CD4-positive, alpha-beta T cell treated with Interleukin-1 beta for 1 hour (primary cell): ENCODE measurements around the gene HHAT.
"Not testable (repeated sequence)": the region's sequence is repeated elsewhere in the genome, so short reads cannot be mapped to it uniquely, and the experiment has no call there.

Experiments
- DNase-seq, 2 donors: peaks; one replicate each; pipeline ENCODE4 v3.0.0-alpha.2; 2020 to 2022

HHAT gene

DNA sequence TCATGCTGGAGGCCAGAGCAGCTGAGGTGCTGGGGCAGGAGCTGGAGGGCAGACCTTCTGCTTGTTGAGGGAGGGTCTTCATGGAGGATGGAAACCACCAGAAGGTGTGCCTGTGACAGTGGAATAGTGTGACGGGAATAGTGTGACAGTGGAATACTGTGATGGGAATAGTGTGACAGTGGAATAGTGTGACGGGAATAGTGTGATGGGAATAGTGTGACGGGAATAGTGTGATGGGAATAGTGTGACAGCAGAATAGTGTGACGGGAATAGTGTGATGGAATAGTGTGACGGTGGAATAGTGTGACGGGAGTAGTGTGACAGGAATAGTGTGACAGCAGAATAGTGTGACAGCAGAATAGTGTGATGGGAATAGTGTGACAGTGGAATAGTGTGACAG is 325.1 kb downstream of the HHAT start:
- no peak for DNase-seq

DNA sequence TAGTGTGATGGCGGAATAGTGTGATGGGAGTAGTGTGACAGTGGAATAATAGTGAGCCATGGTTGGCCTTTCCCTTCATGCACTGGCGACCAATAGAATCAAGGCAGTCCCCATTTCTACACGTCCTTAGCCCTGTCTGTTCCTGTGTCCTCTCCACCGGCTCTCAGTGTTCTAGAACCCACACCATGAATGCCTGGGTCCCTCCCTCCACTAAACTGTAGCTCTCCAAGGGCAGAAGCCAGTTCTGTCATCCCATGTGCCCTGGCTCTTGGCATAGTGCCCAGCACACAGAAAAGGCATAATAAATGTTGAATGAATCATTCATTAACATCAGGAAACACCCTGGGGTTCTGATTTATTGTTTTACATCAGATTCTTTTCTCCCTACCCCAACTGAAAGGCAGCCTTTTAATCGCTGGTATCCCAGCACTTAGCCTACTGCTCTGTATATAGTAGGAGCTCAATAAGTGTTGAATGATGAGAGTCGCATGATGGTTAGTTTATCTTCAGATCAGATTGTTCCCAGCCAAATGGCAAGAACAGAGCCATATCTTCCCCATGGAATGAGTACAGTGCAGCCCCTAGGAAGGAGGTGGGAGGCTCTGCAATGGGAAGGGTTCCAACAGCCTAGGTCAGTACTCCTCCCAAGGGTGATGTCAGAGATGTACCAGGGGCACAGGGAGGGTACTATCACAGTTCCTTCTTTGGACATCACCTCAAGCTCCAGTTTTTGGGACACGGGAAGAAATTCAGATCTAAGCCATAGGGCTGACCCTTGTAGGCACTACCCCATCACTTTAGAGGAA is 325.7 kb downstream of the HHAT start:
- no peak for DNase-seq

DNA sequence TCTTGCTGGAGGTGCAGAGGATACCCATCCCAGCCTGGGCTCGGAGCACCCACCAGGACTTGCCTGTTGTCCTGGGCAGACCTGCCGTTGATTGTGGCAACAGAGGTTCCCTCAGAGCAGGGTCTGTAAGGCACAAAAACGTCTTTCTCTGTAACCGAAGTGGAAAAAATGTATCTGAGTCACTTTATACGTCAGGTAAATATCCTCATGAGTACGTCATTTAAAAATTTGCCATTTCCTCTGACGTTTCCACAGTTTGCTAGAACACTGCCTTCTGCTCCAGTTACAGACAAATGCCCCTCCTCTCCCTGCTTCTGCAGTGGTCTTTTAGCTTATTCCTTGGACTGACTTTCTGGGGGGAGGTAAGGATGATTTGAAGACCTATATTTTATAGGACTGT is 326.8 kb downstream of the HHAT start:
- no peak for DNase-seq

DNA sequence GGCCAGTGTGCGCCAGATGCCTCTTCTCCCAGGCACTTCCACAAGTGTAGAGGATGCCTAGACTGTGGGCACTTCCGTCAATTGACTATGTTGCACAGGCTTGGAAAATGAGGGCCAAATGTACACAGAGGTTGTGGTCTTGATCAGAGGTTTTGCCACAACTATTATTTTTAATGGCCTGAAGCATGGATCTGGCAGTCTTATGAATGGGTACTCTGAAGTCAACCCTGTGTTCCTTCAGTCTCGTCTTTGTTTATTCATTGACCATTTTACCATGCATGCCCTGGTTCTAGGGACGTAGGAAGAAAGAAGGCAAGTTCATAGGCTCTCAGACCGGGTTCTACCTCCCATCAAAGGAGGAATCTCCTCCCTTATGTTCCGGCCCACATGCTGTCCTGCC is 329.1 kb downstream of the HHAT start:
- no peak for DNase-seq

DNA sequence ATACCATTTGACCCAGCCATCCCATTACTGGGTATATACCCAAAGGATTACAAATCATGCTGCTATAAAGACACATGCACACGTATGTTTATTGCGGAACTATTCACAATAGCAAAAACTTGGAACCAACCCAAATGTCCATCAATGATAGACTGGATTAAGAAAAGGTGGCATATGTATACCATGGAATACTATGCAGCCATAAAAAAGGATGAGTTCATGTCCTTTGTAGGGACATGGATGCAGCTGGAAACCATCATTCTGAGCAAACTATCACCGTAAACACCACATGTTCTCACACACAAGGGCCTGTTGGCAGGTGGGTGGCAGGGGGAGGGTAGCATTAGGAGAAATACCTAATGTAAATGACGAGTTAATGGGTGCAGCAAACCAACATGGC is 332.8 kb downstream of the HHAT start:
- DNase-seq: not testable (repeated sequence)

DNA sequence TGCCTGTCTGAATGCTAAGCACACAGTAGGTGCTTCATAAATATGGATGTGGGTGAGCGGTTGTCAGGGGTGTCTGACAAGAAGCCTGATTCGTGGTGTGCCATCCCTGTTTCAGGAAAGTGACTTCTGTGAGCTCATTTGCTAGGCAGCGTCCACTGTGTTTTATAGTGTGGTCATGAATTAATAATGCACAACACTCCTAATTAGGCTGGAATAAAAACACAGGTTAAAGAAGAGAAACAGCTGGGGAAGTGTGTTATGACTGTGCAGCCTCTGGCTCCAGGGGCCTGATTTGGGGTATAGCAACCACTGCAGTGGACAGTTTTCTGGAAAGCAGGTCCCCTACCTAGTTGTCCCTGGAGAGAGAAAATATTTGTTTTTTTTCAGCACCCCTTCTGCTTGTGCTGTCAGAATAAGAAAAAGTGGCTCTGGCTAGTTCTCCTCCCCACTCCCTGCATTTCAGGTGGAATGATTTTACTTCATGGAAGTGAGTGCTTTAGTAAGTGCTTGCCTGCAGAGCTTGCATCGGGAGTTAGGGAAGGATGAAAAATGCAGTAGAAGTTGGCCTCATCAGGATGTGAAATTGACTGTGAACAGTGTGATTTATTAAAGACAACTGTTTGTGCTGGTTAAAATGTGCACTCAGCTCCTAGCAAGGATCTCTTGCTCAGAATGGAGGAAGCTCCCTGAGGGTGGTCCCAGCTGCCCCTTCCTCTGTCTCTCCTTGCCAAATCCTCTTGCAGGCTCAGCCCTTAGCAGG is 333.8 kb downstream of the HHAT start:
- no peak for DNase-seq

DNA sequence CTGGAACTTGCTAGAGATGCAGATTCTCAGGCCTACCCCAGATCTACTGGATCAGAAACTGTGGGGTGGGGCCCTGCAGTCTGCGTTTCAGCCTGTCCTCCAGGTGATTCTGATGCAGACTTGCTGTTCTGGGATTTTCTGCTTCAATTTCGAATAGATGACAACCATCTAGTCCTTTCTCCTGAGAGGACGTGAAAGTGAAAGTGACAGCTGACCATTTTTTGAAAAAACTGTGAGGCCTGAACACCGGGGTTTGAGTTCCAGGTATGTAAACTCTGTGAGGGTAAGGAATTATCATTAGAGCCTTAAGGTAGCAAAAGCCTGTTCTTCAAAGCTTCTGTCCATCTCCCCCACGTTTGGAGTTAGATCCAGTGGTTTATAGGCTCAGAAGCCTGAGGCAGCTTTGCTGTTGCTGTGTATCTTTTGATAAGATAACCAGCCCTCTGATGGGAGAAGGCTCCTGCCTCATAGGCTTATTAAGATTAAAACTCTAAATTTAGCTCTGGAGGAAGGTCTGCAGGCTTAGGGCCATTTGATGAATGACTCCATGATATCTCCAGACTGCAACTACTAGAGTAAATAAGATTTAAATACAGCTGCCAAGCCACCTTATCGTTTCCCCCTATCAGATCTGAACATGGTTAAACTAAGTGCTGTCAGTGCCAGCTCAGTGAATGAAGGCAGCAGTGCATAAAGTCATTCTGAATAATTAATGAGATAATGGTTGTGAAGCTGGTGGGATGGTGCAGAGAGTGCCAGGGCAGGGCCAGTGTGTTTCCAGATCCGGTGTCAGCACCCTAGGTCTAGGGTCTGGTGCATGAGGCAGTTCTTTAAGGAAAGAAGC is 335.2 kb downstream of the HHAT start:
- no peak for DNase-seq

DNA sequence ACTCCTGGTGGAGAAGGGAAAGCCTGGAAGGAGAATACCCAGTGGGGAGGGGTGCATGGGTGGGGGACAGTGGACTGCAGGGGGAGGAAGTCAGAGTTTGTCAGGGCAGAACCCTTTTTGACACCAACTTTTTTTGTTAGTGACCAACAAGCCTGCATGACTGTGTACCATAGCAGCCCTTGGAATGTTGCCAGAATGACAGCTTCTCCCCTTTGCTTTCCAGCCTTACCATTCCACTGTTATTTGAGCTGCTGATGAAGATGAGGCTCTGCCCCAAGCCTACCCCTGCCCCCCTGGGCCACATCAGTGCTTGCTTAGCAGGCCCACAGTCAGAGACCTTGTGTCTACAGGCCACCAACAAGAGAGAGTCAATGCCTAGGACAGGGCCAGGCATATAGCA is 341.2 kb downstream of the HHAT start:
- DNase-seq: no peak

DNA sequence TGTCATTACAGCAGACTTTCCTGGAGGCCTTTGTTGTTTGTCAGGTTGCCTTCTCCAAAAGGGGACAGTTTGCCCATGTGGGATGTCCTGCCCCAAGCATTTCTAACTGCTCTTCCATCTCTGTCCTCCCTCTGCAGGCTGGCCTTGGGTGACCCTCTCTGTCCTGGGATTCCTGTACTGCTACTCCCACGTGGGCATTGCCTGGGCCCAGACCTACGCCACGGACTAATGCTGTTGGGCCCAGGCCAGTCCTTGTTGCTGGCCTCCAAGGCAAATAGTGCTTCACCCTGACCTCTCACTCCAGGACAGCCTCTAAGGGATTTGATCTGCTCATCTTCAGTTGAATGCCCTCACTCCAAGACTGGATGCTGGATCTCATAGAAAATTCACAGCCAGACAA is 345.4 kb downstream of the HHAT start:
- no peak for DNase-seq

DNA sequence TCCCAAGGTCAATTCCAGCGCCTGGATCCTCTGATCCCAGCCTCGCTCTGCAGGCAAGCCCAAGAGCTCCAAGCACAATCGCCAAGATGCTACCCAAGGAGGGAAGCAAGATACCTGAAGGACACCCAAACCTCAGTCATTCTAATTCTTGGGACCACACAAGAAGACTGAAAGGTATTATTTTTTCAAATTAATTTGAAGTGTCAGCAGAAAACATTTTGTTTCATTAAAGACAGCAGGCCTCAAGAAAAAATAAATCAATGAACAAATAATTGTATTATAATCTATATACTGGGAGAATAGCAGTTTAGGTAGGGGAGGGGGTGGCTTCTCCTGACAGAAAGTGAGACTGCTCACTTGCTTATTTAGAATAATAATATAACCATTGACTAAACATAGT is 347.8 kb downstream of the HHAT start:
- no peak for DNase-seq

DNA sequence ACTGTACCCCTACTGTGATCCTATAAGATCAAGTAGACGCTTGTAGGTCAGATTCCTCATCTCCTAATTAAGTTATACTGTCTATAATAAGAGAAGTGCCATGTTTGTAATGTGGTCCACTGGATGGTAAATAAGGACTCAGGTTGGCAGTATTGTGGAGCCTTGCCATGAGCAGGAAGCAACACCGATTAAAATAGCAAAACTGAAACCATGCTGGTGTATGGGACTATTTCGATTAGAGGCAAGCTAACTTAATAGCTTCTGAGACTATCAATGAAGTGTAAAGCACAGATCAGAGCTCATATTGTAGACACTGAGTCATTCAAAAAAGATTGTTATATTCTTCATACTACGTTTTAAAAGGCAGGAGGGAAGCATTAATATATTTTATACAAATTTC is 348.8 kb downstream of the HHAT start:
- no peak for DNase-seq

DNA sequence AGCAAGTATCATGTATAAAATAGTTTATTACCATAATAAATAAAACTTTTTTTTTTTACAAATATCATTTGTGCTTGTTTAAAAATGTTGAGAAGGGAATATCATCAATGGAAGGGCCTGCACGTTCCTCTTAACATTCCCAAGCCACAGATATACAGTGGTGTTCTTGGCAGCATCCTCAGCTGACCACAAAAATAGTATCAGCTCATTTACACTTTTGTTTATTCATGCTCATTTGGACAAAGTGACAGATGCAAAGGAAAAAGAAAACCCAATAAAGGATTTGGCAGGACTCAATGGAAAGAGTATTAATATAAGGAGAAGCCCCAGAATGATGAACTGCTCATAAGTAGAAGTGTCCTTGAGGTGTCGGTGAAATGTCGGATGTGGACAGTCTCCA is 349.6 kb downstream of the HHAT start:
- DNase-seq: no peak

DNA sequence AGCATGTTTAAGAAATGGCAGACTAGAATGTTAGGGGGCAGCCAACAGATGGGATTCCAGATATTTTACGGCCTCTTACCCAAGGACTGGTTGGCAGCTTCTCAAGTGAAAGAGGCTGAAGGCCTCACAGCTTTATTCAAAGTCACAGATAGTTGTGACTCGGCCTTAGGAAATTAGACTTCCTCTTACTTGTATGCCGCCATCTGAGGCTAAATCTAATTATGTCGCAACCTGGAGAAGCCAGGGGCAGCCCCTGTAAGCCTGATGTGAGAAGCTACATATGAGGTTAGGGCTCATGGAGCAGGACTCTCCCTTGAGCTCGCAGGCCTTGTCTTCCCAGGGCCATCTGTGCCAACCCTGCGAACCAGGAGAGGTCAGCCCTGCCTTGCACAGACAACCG is 352.5 kb downstream of the HHAT start:
- DNase-seq: no peak

DNA sequence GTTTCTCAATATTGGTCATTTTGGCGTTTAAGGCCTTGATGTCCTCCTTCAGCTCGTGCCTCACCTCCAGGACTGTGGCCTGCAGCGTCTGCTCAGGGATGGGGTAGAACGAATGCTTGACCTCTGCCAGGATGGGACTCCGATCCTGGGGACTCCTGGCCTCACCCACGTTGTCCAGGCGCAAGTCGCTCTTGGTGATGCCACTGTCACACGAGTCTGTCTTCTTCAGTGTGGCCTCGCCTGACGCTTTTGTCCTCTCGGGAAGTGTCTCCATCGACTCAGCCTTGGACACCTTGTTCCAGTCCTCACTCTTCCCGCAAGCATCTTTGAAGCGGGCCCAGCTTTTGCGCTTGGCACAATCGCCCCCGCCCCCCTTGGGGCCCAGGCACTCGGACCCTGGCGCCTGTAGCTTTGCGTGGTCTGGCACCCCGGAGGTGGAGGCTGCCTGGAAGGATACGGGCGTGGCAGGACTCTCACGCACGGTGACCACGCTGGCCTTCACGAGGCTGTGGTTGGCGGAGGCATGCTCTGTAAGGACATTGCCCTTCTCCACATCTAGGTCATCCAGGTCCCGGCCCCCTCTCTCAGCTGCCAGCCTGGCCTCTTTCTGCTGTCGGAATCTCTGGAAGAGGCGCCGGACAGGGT is 354.8 kb downstream of the HHAT start:
- no peak for DNase-seq

DNA sequence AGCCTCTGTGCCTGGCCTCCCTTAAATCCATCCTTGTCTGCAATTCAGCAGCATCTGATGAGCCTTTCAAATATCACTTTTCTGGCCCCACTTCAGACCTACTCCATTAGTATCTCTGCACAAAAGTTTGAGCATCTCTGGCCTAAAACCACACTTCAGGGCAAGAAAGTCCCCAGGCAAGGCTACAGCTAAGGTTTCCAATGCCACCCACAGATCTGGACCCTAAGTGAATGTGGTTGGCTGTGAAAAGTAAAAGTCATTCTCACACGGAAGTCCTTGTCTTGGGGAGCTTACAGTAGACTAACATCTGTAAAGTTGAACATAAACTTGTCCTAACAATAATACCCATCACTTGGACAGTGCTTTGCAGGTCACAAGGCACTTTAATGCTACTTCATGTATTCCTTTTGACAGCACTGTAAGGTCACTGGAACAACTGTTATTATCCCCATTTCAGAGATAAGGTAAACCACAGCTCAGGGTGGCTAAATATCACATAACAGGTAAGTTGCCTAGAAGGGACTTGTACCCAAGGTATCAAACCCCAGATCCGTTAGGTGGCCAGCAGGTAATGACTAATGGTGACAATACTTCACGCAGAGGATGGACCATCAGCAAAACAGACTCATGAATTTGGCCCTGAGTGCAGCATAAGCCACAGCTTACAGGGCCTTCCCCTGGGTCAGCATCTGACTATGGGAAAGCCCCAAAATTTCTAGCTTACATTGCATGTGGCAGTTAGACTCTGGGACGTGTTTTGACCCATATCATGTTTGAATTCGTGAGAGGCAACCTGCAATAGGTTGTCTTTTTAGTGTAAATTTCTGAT is 356.0 kb downstream of the HHAT start:
- DNase-seq: no peak

DNA sequence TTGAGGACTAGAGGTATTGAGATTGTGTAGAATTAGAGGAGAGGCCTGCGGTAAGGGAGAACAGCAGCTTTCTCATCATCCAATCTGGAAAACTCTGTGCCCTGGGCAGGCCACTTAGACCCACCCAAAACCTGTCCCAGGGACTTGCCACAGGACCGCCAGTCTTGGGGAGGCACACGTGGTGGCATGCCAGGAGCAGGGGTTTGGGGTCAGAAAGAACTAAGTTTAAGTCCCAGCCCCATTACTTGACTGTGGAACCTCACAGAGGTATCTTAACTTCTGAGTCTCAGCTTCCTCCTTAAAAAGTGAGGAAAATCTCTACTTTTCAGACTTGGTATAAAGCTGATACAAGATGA is 356.6 kb downstream of the HHAT start:
- DNase-seq: no peak

DNA sequence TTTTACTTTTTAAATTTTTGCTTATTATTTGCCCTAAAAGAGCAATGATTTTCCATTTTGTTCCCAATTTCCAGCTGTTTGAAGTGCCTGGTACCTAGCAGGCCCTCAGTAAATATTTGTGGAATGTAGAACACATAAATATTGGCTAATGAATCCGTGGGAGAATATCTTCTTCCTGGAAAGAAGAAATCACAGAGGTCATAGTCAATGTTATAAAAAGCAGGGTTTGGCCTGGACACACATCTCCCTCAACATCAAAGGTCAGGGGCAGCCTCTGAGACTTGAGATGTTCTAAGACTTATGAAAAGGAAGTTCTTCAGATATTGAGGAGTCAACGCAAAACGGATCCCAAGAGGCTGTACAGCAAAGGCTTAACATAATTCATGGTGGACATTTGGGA is 358.1 kb downstream of the HHAT start:
- no peak for DNase-seq

DNA sequence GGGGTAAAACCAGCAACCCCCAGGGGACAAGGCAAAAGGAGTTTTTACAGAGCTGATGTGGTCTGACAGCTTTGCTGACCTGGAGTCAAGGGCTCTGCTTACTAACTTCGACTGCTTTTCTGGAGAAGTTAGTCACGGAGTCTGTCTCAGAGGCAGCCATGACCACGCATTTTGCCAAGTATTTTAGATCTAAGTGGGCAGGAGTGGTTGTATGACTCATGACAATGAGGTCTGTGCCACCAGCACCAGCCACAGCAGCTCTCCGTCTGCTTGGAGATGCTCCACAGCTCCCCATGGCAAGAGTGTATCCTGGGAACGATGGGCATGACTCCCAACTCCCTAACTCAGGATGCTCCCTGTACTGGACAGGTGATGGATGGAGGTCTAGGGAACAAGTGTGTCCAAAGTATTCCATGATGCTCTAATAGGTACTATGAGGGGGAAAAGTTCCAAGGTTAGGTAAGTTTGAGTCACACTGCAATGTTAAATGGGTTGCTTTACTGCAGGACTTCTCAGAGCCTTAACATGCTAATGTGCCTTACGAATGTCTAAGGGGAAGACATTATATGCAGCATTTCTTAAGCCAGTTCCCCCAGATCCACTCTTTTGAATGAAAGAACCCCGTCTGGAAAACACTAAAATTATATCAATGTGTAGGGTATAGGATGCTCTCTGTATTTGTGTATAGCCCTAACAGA is 359.0 kb downstream of the HHAT start:
- DNase-seq: no peak

DNA sequence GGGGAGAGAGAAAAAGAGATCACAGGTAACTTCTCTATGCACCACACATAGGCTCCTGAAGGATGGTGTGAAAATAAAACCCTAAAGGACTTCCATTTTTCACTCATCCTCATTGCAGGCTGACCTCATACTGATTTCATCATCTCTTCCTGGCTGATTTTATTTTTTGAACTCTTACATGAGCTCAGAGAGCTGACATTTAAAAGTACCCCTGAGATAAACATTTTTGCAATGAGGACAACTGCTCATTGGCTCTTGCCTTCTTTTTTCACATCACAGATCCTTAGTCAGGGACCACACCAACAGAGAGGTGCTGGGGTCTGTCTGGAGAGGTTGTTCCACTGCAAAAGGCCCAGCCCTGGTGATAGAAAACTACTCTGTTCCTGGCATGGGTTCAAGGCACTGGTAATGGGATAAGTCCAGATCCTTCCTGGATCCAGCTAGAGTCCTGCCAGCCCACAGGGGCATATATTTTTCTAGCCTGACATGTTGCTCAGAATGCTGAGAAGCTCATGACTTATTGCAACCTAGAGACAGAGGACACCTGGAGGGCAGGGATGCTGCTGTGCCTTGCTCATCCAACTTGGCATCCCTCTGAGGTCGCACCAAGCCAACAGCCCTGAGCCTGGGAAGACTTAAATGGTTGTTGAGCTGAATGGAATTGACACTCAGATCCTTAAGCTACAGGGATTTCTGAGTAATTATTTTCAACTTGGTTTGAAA is 360.0 kb downstream of the HHAT start:
- no peak for DNase-seq

DNA sequence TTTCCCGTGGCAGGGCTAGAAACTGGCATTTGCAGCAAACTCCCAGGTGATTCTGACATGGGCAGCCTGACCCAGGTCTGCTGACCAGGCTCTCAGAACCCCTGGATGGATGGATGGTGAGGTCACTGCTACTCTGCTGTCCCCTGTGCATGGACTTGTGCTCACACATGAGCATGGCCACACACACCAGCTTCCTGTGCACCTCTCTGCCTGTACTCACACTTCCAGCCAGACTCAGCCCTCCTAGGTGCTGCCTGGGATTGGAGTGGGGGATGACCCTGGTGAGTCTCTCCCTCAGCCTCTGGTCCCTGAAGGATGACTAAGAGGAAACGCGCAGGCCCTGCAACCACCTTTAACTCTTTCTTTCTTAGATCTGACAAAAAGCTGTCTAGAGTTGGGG is 361.1 kb downstream of the HHAT start:
- no peak for DNase-seq

DNA sequence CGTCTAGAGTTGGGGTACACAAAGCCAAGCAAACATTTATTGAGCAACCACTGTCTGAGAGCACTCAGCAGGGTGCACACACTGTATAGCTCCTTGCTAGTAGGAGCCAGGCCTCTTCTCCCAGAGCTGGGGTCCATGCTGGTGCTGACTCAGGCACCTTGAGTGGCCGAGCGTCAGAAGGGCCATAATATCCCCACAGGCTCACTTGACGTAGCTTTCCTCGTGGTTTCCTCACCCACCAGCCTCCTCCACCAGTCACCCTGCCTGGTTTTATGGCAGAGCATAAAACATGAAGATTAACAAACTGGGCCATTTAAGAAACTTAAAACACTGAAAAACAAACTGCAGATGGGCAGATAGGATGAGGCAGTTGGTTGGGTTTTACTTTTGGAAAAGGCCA is 361.5 kb downstream of the HHAT start:
- no peak for DNase-seq
